Measurements from ENCODE around the gene HS3ST5.

The HS3ST5 gene

GRCh38 chr6:114144887-114145851 lies 197.7 kb downstream of the HS3ST5 start:
- no peak overlapping the region for H3K27ac ChIP-seq (ENCODE audit: low read length)
- H3K9me2 ChIP-seq (replicated peaks; ENCODE audit: insufficient read depth, low read length), result no peaks in the 10 kb centered on the region
- TF ChIP-seq CTCF (IDR thresholded peaks at IDR 0.05; ENCODE audit: low read length) (no peak), EZH2 (optimal IDR thresholded peaks at IDR 0.05; ENCODE audit: low read depth, low read length) (no peak), EZH2phosphoT487 (IDR thresholded peaks at IDR 0.05; ENCODE audit: low read length) (no peak)
- DNase-seq, result no peak
- no peak overlapping the region for H3K4me3 ChIP-seq (ENCODE audit: low read length)
- no peak overlapping the region for H3K9ac ChIP-seq (ENCODE audit: low read length)
- H3K4me1 ChIP-seq (ENCODE audit: low read length), result no peaks in the 10 kb centered on the region
- H3K79me2 ChIP-seq (ENCODE audit: low read length), result no peaks in the 10 kb centered on the region
- no peaks in the 10 kb centered on the region for H3F3A ChIP-seq (ENCODE audit: insufficient read depth, low read length)
- H2AFZ ChIP-seq (ENCODE audit: low read length), result no peak overlapping the region
- H3K4me2 ChIP-seq (ENCODE audit: low read depth, low read length), result no peak overlapping the region
- H3K36me3 ChIP-seq (replicated peaks; ENCODE audit: insufficient read depth, low read length), result no peaks in the 10 kb centered on the region
- H3K9me3 ChIP-seq (replicated peaks; ENCODE audit: insufficient read depth, low read length), result no peaks in the 10 kb centered on the region
- H4K20me1 ChIP-seq (ENCODE audit: insufficient read depth, low read length), result no peaks in the 10 kb centered on the region
- H3K27me3 ChIP-seq (replicated peaks; ENCODE audit: insufficient read depth, low read length), result no peaks in the 10 kb centered on the region

GRCh38 chr6:114142258-114142657 lies 200.6 kb downstream of the HS3ST5 start:
- no peak for DNase-seq
- no peaks in the 10 kb centered on the region for H3K27me3 ChIP-seq (replicated peaks; ENCODE audit: insufficient read depth, low read length)
- H3K27ac ChIP-seq (ENCODE audit: low read length), result no peak overlapping the region
- no peaks in the 10 kb centered on the region for H3K36me3 ChIP-seq (replicated peaks; ENCODE audit: insufficient read depth, low read length)
- no peak overlapping the region for H3K4me2 ChIP-seq (ENCODE audit: low read depth, low read length)
- no peaks in the 10 kb centered on the region for H3K4me1 ChIP-seq (ENCODE audit: low read length)
- TF ChIP-seq EZH2 (optimal IDR thresholded peaks at IDR 0.05; ENCODE audit: low read depth, low read length), result no peak
- no peak for TF ChIP-seq EZH2phosphoT487 (IDR thresholded peaks at IDR 0.05; ENCODE audit: low read length)
- no peak for TF ChIP-seq CTCF (IDR thresholded peaks at IDR 0.05; ENCODE audit: low read length)
- no peak overlapping the region for H3K9ac ChIP-seq (ENCODE audit: low read length)
- no peaks in the 10 kb centered on the region for H3F3A ChIP-seq (ENCODE audit: insufficient read depth, low read length)
- H3K9me2 ChIP-seq (replicated peaks; ENCODE audit: insufficient read depth, low read length), result no peaks in the 10 kb centered on the region
- no peak overlapping the region for H3K4me3 ChIP-seq (ENCODE audit: low read length)
- H2AFZ ChIP-seq (ENCODE audit: low read length), result no peak overlapping the region
- no peaks in the 10 kb centered on the region for H3K79me2 ChIP-seq (ENCODE audit: low read length)
- no peaks in the 10 kb centered on the region for H3K9me3 ChIP-seq (replicated peaks; ENCODE audit: insufficient read depth, low read length)
- no peaks in the 10 kb centered on the region for H4K20me1 ChIP-seq (ENCODE audit: insufficient read depth, low read length)

- no peak overlapping the region for H3K4me2 ChIP-seq (ENCODE audit: low read depth, low read length)
- no peak for DNase-seq
- H3K27me3 ChIP-seq (replicated peaks; ENCODE audit: insufficient read depth, low read length), result no peaks in the 10 kb centered on the region
- no peaks in the 10 kb centered on the region for H3K36me3 ChIP-seq (replicated peaks; ENCODE audit: insufficient read depth, low read length)
- no peak overlapping the region for H3K9ac ChIP-seq (ENCODE audit: low read length)
- H3K4me3 ChIP-seq (ENCODE audit: low read length), result no peak overlapping the region
- no peaks in the 10 kb centered on the region for H3K79me2 ChIP-seq (ENCODE audit: low read length)
- H3K27ac ChIP-seq (ENCODE audit: low read length), result no peak overlapping the region
- no peaks in the 10 kb centered on the region for H3K9me3 ChIP-seq (replicated peaks; ENCODE audit: insufficient read depth, low read length)
- H3K9me2 ChIP-seq (replicated peaks; ENCODE audit: insufficient read depth, low read length), result no peaks in the 10 kb centered on the region
- H2AFZ ChIP-seq (ENCODE audit: low read length), result no peak overlapping the region
- no peak for TF ChIP-seq CTCF (IDR thresholded peaks at IDR 0.05; ENCODE audit: low read length)
- TF ChIP-seq EZH2phosphoT487 (IDR thresholded peaks at IDR 0.05; ENCODE audit: low read length), result no peak
- TF ChIP-seq EZH2 (optimal IDR thresholded peaks at IDR 0.05; ENCODE audit: low read depth, low read length), result no peak
- H4K20me1 ChIP-seq (ENCODE audit: insufficient read depth, low read length), result no peaks in the 10 kb centered on the region
- no peaks in the 10 kb centered on the region for H3K4me1 ChIP-seq (ENCODE audit: low read length)
- no peaks in the 10 kb centered on the region for H3F3A ChIP-seq (ENCODE audit: insufficient read depth, low read length)
Measured at GRCh38 chr6:114140416-114140815, 202.4 kb downstream of the HS3ST5 start.

Measured in MM.1S (cell line).